GM04504 (cell line): ENCODE results near the gene GPS1.

ENCODE experiments used
- DNase-seq: peaks from one replicate; pipeline ENCODE4 v3.0.0-alpha.2; 2012; ENCODE audit warnings: low read depth

Gene GPS1

DNA sequence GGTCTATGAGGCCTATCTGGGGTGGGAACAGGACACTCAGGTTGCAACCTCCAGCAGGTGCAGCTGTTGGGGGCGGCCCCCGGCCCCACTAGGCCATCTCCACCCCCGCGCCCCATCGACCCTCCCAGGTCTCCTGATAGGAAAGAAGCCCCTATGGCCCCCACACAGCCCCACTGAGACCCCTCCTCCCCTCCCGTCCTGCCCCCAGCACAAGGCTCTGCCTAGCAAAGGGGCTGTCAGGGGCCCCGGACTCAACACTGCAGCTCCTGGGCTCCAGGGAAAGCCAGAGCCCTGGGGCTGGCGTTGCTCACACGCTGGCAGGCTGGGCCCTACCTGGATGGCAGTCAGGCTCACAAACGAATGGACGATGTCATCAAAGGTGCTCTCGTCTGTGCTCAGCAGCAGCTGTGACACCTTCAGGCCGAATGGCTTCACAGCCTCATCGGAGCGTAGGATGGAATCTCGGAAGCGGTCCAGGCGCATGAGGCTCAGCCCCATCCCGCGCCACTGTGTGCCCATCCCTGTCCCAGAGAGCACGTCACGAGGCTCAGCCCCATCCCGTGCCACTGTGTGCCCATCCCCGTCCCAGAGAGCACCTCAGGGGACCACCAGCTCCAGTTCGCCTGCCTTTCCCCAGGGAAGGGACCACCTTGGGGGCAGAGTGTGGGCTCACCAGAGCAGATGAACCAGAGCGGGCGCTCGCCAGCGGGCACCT, 39.0 kb downstream of the GPS1 start:
- DNase-seq = no peak

DNA sequence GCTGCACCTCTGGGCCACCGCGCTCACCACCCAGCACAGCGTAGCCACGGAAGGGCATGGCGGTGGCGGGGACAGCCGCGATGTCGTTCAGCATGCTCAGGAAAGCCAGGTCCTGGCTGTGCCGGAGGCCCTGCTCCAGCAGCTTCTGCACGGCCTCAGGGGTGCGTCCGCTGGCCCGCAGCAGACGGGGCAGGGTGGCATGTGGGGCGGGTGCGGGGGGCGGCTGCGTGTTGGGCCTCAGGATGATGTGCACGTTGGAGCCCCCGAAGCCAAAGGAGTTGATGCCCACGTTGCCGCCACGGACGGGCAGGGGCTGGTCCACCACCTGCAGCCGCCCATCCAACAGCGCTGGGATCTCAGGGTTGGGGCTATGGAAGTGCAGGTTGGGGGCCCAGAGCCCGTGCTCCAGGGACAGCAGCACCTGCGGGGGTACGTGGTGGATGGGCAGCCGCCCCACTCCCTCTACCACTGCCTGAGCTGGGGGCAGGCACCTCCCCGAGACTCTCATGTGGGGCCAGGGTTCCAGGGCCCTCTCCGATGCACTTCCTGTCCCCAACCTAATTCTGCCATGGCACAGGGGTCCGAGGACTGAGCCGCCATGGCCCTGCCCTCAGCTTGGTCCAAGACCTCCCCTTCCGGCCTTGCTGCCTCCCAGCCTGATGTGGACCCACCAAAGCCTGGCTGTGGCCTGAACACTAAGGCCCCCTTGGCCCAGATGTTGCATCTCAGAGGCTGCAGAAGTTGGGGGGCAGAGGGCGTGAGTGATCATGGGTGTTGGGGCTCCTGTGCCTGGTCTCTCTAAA, 39.8 kb downstream of the GPS1 start:
- DNase-seq = no peak

DNA sequence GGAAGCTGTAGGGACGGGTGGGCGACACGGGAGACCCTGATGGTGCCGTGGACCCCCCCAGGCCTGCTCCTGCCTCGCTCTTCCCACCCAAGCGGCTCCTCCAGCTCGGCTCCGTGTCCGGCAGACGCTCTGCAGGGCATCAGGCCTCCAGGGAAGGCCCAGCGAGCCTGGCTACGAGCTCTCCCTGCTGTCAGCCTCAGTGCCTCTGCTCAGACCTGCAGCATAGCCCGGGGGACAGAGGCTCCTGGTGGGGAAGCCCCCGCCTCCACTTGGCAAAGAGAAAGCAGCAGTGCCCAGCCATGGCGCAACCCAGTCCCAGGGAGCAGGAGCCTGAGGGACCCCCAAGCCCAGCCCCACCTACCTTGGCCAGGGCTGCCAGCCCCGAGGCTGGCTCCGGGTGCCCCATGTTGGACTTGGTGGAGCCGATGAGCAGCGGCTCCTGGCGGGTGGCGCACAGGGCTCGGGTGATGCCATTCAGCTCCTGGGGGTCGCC, 40.4 kb downstream of the GPS1 start:
- no peak for DNase-seq

DNA sequence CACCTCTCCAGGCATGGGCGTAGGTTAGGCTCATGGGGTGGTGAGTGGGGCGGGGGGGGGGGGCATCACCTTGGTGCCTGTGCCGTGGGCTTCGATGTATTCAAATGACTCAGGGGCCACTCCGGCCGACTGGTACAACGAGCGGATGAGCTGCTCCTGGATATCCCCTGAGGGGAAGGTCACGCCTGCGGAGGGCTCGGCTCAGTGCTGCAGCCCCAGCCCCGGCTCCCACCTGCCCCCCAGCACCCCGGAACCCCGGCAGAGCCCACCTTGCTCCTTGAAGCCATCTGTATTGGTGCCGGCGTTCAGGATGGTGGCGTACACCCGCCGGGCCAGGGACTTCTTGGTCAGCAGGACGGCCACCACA, 40.9 kb downstream of the GPS1 start:
- no peak for DNase-seq

DNA sequence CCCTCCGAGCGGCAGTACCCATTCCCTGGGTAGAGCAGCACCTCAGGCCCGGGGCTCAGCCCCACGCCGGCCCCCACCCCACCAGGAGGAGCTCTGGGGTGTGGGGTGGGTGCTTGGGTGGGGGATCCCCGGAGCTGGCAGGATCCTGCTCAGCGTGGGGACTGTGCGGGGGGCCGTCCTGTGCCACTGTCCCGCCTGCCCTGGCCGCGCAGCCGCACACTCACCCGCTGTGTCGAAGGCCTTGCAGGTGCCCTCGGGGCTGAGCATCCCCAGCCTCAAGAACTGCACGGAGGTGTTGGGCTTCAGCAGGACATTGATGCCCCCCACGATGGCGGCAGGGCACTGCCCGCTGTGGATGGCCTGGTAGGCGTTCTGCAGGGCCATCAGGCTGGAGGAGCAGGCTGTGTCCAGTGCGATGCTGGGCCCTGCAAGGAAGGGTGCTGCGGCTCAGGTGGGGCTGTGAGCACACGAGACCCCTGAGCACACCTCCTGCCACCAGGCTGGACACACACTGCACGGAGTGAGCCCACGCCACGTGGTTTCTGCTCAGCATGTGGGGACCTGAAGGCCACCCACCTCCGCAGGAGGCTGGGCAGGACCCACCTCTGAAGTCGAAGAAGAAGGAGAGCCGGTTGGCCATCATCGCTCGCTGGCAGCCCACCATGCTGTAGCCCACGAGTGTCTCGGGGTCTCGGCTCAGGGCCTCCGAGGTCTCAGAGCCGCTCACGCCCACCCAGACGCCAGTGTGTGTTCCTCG, 41.5 kb downstream of the GPS1 start:
- DNase-seq = no peak

DNA sequence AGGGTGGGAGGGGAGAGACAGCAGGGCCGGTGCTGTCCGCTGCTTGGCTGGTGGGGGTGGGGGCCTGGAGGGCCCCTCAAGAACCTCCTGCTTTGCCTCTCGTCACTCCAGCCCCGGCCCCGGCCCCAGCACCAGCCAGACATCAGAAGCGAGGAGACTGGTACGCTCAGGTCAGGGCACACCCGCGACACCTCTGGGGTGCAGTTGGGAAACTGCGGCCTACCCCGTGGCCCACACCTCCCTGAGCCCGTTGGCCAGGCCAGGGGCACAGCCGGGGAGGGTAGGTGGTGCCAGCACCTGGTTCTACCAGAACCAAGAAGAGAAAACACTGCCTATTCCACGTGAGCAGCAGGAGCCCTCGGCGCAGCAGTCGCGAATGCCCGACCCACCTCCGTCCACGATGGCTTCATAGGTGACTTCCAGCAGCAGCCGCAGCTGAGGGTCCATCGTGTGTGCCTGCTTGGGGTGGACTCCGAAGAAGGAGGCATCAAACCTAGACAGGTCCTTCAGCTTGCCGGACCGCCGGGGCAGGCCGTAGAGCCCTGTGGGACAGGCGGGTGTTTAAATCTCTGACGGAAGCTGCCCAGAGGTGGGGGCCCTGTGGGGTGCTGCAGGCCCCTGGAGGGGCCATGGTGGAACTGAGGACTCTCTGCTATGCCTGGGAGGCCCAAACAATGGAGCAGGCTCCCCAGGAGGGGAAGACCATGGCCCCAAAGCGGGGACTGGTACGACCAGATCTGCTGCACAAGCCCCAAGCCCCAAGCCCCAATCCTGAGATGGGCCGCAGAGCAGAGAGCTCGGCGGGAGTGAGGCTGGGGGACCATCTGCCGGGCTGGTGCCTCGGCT, 43.5 kb downstream of the GPS1 start:
- DNase-seq = no peak

DNA sequence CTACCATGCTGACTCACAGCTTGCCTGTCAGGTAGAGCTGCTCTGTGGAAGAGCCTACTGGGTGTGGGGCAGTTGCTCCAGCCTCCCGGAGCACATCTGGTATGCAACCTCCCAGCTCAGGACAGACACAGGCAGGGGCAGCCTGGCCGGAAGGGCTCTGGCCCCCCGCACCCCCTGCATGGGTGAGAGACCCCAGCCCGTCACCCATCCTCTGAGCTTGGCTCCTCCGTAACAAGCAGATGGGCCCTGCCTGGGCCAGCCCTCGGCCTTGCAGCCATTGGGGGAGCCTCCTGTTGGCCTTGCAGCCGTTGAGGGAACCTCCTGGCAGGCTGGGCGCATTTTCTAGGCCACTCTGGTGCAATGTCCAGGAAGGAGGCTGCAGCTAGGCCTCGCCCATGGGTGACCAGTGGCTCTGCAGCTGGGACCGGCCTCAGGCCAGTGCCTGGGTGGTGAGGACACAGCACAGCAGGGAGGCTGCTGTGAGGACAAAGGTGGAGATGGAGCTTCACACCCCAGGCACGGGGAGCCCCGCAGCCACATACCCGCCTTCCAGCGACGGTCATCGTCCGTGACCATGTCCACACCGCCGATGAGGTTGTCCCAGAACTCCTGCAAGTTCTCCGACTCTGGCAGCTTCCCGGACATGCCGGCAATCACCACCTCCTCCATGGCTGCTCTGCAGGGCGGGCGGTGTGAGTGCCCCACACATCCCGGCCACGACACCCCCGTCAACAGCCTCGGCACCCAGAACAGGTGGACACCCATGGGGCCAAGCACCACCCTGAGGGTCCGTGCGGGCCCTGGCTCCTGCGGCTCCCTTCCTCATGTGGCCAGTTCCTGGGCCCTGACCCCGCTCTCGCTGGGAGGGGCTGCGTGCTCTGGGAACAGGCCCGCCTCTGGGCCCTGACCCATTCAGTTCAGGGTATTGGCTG, 44.3 kb downstream of the GPS1 start:
- DNase-seq = no peak

DNA sequence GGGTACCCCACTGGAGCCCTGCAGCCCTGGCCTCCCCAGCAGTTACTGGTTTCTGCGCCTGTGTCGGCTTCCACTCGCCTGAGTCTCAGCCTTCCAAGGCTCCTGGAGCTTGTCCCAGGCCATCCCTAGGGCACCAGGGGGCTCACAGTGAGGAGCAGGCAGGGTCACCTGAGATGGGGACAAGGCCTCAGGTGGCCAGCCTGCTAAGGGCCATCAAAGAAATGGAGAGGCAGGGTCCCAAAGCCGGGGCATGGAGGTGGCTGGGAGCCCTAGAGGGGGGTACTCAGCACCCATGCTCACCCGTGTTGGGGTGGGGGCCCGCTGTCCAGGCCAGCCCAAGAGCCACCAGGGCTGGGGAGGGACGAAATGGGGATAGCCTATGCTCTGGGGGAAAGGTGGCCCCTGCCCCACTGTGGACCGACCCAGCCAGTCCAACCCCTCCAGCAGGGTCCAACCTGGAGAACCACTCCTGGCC, 45.0 kb downstream of the GPS1 start:
- no peak for DNase-seq

DNA sequence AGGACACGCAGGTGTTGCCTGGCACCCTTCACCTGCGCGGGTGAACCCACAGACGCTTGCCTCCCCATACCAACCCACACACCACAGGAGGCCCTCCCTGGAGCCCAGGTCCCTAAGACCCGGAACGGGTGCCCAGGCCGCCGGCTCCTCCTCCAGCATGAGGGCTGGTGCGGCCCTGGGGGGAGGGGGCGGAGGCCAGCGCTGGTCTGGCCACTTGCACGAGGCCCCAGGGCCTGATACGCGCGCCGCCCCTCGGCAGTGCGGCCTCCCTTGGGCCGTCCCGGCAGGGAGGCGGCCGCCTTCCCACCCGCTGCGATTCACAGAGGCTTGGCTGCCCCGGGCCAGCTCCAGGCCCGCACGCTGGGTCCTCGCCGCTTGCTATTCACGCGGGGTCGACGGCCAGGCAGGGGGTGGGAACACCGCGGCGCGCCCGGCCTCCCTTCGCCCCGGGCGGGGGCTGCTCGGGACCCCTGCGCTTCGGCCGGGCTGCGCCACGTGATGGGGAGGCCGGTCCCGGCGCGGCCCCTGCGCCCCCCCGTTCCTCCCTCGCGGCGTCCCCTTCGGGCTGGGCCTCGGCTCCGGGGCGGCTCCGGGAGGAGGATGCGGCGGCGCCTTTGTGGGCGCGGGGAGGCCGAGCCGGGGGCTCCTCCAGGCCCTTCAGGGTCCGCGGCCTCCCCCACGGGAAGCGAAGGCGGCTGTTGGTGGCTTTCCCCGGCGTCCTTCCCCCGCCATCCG, 45.7 kb downstream of the GPS1 start:
- DNase-seq = peak; percentile 28

DNA sequence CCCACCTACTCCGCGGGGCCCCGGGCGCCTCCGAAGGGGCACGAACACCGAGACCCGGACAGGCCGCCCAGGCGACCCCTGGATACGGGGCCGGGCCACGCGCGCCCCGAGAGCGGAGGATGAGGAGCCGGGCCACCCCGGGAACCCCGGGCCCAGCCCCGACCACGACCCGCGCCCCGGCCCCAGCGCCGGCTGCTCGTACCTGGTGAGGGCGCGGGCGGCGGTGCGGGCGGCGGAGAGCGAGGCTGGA, 46.1 kb downstream of the GPS1 start:
- DNase-seq = no peak

DNA sequence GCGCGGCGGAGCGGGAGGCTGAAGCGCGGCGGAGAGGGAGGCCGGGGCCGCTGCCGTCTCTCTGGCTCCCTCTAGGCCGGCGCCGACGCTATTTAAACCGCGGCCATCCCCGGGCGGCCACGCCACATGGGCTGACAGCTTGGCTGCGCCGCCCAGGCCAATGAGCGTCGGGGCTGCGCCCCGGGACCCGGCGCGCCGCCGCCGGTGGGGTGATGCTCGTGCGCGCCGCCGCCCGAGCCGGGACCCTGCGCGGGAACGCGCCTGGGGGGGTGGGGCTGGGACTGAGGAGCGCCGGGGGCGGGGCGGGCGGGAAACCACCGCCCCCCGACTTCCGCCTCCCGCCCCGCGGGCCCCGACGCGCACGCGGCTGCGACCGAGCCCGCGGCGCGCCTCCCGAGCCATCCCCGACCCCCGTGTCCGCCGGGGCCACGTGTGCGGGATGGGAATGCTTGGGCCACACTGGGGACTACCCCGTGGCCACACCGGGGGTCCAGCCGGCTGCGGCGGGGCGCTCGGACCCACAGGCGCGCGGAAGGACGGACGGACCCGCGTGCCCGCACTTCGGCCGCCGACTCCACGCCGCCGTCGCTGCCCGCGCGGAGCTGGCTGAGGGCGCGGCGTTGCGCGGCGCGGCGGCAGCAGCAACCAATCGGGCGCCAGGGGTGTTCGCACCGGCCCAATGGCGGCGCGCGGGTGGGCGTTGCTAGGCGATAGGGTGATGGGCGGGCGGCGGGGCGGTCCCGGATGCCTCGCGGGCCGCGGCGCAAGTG, 46.7 kb downstream of the GPS1 start, which contains the start of gene FASN:
FASN (minus strand) TSS at position 68 of the 770 bp plus-strand sequence. CDS start 1,791 bp downstream, outside the sequence.
- DNase-seq = peak; percentile 91

DNA sequence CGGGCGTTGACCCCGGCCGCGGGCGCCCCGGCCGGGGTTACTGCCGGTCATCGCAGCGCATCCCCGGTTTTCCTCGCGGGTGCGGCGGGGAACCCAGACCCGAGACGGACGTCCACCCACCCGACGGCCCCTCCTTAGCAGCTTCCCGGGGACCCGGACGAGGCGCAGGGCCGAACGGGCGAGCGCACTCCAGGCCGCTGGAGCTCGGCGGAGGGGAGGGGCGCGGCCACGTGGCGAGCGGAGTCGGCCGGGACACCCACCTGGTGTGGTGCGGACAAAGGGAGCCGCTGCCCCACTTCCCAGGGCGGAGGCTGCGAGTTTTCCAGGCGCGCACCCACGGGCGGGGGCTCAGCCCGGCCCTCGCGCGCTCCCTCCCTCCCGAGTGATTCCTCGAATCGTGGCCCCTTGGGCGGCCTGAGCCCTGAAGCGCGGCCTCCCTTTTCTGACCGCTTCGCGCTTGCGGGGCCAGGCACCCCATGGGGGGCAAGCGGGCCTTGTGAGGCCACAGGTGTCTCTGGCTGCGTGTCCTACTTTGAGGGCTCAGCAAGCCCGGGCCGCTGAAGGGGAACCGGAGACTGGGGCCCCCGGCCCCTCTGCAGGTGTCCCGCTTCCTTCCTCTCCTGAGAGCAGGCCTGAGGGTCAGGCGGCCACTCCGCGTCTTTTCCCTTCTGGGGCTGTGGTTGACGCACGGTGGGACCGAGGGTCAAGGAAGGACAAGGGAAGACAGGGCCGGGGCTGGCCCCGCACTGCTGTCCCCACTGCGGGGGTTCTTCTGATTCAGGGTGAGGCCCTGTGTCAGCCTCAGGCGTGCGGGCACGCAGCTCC, 47.5 kb downstream of the GPS1 start:
- DNase-seq = no peak

DNA sequence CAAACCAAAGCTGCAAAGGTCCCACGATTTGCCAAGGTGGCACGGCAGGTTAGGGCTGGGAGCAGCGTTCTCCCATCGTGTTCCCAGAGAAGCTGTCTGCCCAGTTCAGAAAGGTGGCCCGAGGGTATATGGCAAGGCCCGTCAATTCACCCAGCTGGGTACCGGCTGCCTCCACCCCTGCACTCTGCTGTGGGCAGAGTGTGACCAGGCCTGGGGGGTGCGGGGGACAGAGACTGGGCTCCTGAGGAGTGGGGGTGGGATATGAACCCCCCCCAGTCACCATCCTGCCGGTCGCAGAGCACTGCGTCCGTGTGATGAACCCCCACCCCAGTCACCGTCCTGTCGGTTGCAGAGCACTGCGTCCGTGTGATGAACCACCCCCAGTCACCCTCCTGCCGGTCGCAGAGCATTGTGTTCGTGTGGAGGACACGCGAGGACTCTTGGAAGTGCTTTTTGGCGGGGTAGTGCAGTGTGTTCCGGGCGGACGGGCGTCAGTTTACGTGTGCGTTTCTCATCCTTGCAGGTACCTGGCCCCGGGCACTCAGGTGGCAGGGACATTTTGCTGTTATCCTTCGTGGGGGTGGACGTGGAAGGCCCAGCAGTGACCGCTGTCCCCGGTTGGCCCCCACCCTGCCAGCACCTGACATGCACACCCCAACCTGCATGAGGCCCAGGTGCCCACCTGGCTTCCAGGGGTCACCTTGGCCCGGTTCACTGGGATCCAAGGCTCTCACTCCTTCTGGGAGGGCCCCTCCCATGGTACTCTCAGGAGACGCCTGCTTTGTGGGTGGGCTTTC, 49.0 kb downstream of the GPS1 start:
- no peak for DNase-seq

DNA sequence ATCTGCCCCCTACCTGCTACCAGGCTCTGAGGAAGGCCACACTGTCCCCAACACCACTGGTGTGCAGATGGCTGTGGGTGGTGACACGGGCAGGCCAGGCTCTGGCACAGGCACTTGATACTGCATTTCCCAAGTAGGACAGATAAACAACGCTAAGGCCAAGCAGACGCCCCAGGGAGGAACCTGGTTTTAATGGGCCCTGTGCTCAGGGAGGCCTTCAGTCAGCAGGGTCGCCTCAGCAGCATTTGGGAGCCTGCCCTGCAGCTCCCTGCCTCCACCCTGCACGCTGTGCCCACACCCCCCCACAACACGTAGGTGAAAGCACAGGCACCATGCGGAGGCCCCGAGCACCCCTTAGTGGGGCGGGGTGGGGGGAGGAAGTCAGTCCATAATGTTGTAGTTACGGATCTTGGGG, 49.6 kb downstream of the GPS1 start:
- no peak for DNase-seq

DNA sequence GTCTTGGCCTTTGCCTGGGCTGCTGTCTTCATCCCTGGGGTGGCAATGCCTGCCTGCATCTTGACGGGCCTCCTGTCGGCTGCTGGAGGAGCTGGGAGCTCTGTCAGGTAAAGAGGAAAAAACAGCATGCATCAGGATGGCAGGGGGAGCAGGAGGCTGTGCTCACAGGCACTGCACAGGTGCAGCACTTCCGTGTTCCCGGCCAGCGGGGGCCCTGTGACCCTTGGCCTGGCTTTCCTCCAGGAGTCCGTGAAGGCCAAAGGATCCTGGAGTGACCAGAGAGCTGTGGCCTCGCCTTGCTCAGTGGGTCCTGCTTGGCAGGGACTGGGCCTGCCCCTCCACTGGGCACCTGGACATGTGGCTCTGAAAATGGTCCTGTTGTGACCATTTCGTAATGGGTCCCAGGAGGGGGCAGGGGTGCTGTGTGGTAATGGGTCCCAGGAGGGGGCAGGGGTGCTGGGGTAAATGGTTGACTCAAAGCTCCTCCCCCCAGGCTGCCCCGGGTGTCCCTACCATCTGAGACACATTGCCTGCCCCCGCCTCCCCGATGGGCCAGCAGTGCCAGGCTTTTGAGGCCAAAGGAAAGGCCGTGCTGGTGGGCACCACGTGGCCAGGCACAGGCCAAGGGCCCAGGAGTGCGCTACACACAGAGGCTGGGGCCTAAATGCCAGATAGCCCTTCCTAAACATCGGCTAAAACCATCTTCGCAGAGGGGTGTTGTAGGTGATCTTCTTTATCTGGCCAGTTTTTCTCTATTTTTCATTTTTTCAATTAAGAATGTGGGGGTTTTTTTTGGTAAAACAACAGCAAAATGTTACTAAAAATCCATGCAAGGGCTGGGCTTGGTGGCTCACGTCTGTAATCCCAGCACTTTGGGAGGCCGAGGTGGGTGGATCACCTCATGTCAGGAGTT, 50.3 kb downstream of the GPS1 start:
- no peak for DNase-seq
